ENCODE measurements around the gene ADRA2C. TPM values are rescaled to one million over a fixed set of nuclear protein-coding genes. Genes with fewer than 3 reads are reported as not detected.

The ADRA2C gene
- total and polyA plus RNA-seq, 2 experiments from 2014 or later, result 3.0 to 16.6 TPM

GRCh38 chr4:3802571-3803474 lies 36.6 kb downstream of the ADRA2C start (continued):
- no peak for TF ChIP-seq ZNF331 (CRISPR knock-in tag; IDR thresholded peaks at IDR 0.05; ENCODE audit: low read depth)
- no peak for TF ChIP-seq ETS1 (IDR thresholded peaks at IDR 0.05)
- no peak for TF ChIP-seq STAT1 (IDR thresholded peaks at IDR 0.05; ENCODE audit: unreplicated experiment)
- TF ChIP-seq REST (IDR thresholded peaks at IDR 0.05; ENCODE audit: unreplicated experiment), result no peak

- no peak for DNase-seq (ENCODE audit: low spot score)
- no peaks in the 10 kb centered on the region for H3F3A ChIP-seq (replicated peaks; ENCODE audit: low read depth)
- H4K20me1 ChIP-seq (replicated peaks; ENCODE audit: insufficient read depth), result no peaks in the 10 kb centered on the region
- peak; percentile 16; the same call in 2 of the 3 replicates for ATAC-seq
- TF ChIP-seq CREB1 (CRISPR knock-in tag; IDR thresholded peaks at IDR 0.05; ENCODE audit: low read depth) (no peak), ETS1 (IDR thresholded peaks at IDR 0.05) (no peak), STAT1 (IDR thresholded peaks at IDR 0.05; ENCODE audit: unreplicated experiment) (no peak), JUNB (IDR thresholded peaks at IDR 0.05; ENCODE audit: unreplicated experiment) (no peak), REST (IDR thresholded peaks at IDR 0.05; ENCODE audit: unreplicated experiment) (no peak), EZH2phosphoT487 (IDR thresholded peaks at IDR 0.05; ENCODE audit: unreplicated experiment) (no peak), POLR2AphosphoS5 (IDR thresholded peaks at IDR 0.05; ENCODE audit: low read depth) (no peak), EZH2 (IDR thresholded peaks at IDR 0.05; ENCODE audit: low read depth, unreplicated experiment) (no peak), ZNF331 (CRISPR knock-in tag; IDR thresholded peaks at IDR 0.05; ENCODE audit: low read depth) (no peak), NANOG (IDR thresholded peaks at IDR 0.05; ENCODE audit: borderline replicate concordance) (no peak)
- no peak overlapping the region for H3K4me2 ChIP-seq
- no peaks in the 10 kb centered on the region for H3K27me3 ChIP-seq (ENCODE audit: insufficient read depth)
- peaks cover 25% of the 10 kb centered on the region for H3K4me1 ChIP-seq (ENCODE audit: insufficient read depth)
- peaks cover 16% of the 10 kb centered on the region for H3K27me3 Mint-ChIP-seq (ENCODE audit: insufficient read depth, low read depth, poor library complexity)
- peaks cover 43% of the 10 kb centered on the region for H3K4me1 Mint-ChIP-seq
- no peak overlapping the region for H3K4me3 Mint-ChIP-seq
- no peak overlapping the region for H3K27ac ChIP-seq (ENCODE audit: low read depth)
- no peaks in the 10 kb centered on the region for H3K79me2 ChIP-seq (replicated peaks; ENCODE audit: insufficient read depth)
- no peak overlapping the region for H2AFZ ChIP-seq
- H3K27ac Mint-ChIP-seq, result no peak overlapping the region
- H3K4me3 ChIP-seq, result no peak overlapping the region
- no peaks in the 10 kb centered on the region for H3K9me2 ChIP-seq (ENCODE audit: insufficient read depth)
- no peaks in the 10 kb centered on the region for H3K36me3 ChIP-seq (ENCODE audit: insufficient read depth)
- H3K9me3 Mint-ChIP-seq, result no peaks in the 10 kb centered on the region
- no peaks in the 10 kb centered on the region; the same call in 2 of the 3 replicates for H3K36me3 Mint-ChIP-seq (ENCODE audit: low read depth)
Measured at GRCh38 chr4:3803475-3803847, 37.3 kb downstream of the ADRA2C start.

All from GM23338 (cell line).